Breast epithelium (tissue), 4 donors: Measurements from ENCODE around the gene FNDC1. TPM values are rescaled to one million over a fixed set of nuclear protein-coding genes. Genes with fewer than 3 reads are reported as not detected.
A peak's percentile ranks its signal among the peaks of the same experiment; 100 is the strongest.

ENCODE experiments used
- DNase-seq, 2 donors: peaks; one replicate each; pipeline ENCODE4 v3.0.0-alpha.2; 2019; ENCODE audit warnings: low spot score in 2 of 2
- H3K27ac ChIP-seq, 2 donors: fragments of 200-600 bp; sonication (generic) in 1 of 2; one replicate each; pipeline ENCODE4 v1.5.1; 2016 to 2019; ENCODE audit warnings: mild to moderate bottlenecking in 1 of 2
- H3K27me3 ChIP-seq, 2 donors: fragments of 200-600 bp; sonication (generic) in 1 of 2; one replicate each; pipeline versions ENCODE4 v1.5.1 to v1.6.0; 2017 to 2019; ENCODE audit warnings: control low read depth in 1 of 2, mild to moderate bottlenecking in 1 of 2
- H3K36me3 ChIP-seq: fragments of 200-600 bp; one replicate; pipeline ENCODE4 v1.5.1; 2019
- H3K4me1 ChIP-seq, 2 donors: fragments of 200-600 bp; sonication (generic); one replicate each; pipeline ENCODE4 v1.5.1; 2016 to 2019; ENCODE audit warnings: control low read depth in 1 of 2
- H3K4me3 ChIP-seq, 3 donors: fragments of 200-600 bp; sonication (generic); 1 replicate in 2 of 3; 2 replicates in 1 of 3; pipeline ENCODE4 v1.5.1; 2016 to 2019; ENCODE audit warnings: mild to moderate bottlenecking in 3 of 3, moderate library complexity in 2 of 3
- H3K9me3 ChIP-seq, 2 donors: fragments of 200-600 bp; sonication (generic) in 1 of 2; one replicate each; pipeline ENCODE4 v1.5.1; 2016 to 2019; ENCODE audit warnings: control low read depth in 1 of 2
- CTCF ChIP-seq, 3 donors: fragments of 450-650 bp; IDR thresholded peaks; one replicate each; pipeline ENCODE4 v1.5.1; 2016 to 2017; ENCODE audit warnings: antibody characterized with exemption in 3 of 3, mild to moderate bottlenecking in 3 of 3, moderate library complexity in 3 of 3
- POLR2A ChIP-seq: fragments of 450-650 bp; IDR thresholded peaks from one replicate; pipeline ENCODE4 v1.6.1; 2016; ENCODE audit warnings: antibody characterized with exemption, mild to moderate bottlenecking, moderate library complexity
- POLR2AphosphoS5 ChIP-seq, 3 donors: sonication (generic); formaldehyde crosslinking; IDR thresholded peaks; one replicate each; pipeline ENCODE4 v1.6.1; 2017; ENCODE audit warnings: antibody characterized with exemption in 3 of 3
- intact Hi-C: fragments of 100-400 bp; cut with DNase I; formaldehyde crosslinking; loops from one replicate; pipeline ENCODE4 v1.15.1; 2023; ENCODE audit warnings: low total_unique reads
- total RNA-seq, 3 donors: library from RNA; depleted of rRNA; stranded (reverse); fragments of >200 nt; gene quantifications; one replicate each; pipeline ENCODE4 v1.1.0, GENCODE V29; 2016

FNDC1 gene
- total RNA-seq, 3 donors from 2014 or later: 0.15 to 10.1 (median 0.33) TPM

GRCh38 chr6:159130846-159131245, 38.4 kb upstream of the FNDC1 start:
- no peaks in the 10 kb centered on the region for H3K9me3 ChIP-seq
- intact Hi-C loops: no loop called here
- no peak overlapping the region for H3K27ac ChIP-seq
- TF ChIP-seq POLR2AphosphoS5 (IDR thresholded peaks at IDR 0.05): no peak
- no peak for TF ChIP-seq CTCF (IDR thresholded peaks at IDR 0.05)
- no peak for TF ChIP-seq POLR2A
- H3K27me3 ChIP-seq: no peaks in the 10 kb centered on the region
- DNase-seq: no peak
- H3K36me3 ChIP-seq: no peaks in the 10 kb centered on the region
- no peaks in the 10 kb centered on the region for H3K4me1 ChIP-seq
- H3K4me3 ChIP-seq: no peak overlapping the region

- Histone ChIP-seq H3K9me3 (no peaks in the 10 kb centered on the region), H3K4me3 (no peak overlapping the region), H3K36me3 (no peaks in the 10 kb centered on the region), H3K4me1 (no peaks in the 10 kb centered on the region), H3K27ac (no peak overlapping the region), H3K27me3 (peaks cover 0 to 8% of the 10 kb centered on the region in 2 donors)
- no peak for DNase-seq
- intact Hi-C loops: no loop called here
- TF ChIP-seq CTCF (IDR thresholded peaks at IDR 0.05): no peak
- TF ChIP-seq POLR2A: no peak
- TF ChIP-seq POLR2AphosphoS5 (IDR thresholded peaks at IDR 0.05): no peak
These were observed 37.5 kb upstream of the FNDC1 start for GRCh38 chr6:159131709-159132108.

GRCh38 chr6:159132664-159133063, 36.5 kb upstream of the FNDC1 start:
- H3K27me3 ChIP-seq: peaks cover 0 to 16% of the 10 kb centered on the region in 2 donors
- H3K9me3 ChIP-seq: no peaks in the 10 kb centered on the region
- H3K4me3 ChIP-seq: no peak overlapping the region
- no peak for DNase-seq
- H3K4me1 ChIP-seq: no peaks in the 10 kb centered on the region
- intact Hi-C loops: no loop called here
- no peak overlapping the region for H3K27ac ChIP-seq
- H3K36me3 ChIP-seq: no peaks in the 10 kb centered on the region
- TF ChIP-seq CTCF (IDR thresholded peaks at IDR 0.05): no peak
- no peak for TF ChIP-seq POLR2A
- no peak for TF ChIP-seq POLR2AphosphoS5 (IDR thresholded peaks at IDR 0.05)

GRCh38 chr6:159134701-159135364, 34.4 kb upstream of the FNDC1 start:
- H3K27me3 ChIP-seq: peaks cover 0 to 16% of the 10 kb centered on the region in 2 donors
- no peak overlapping the region for H3K4me3 ChIP-seq
- H3K4me1 ChIP-seq: no peaks in the 10 kb centered on the region
- no peak overlapping the region for H3K27ac ChIP-seq
- TF ChIP-seq CTCF (IDR thresholded peaks at IDR 0.05) (peak; percentile 67 to 87 (median 77)), POLR2AphosphoS5 (IDR thresholded peaks at IDR 0.05) (peak in 1 of 3 donors; percentile 14), POLR2A (no peak)
- peak in 1 of 2 donors; percentile 59 for DNase-seq
- H3K36me3 ChIP-seq: no peaks in the 10 kb centered on the region
- no peaks in the 10 kb centered on the region for H3K9me3 ChIP-seq
- intact Hi-C loops: no loop called here

GRCh38 chr6:159137676-159138075, 31.5 kb upstream of the FNDC1 start:
- intact Hi-C loops: no loop called here
- TF ChIP-seq POLR2A: no peak
- TF ChIP-seq CTCF (IDR thresholded peaks at IDR 0.05): no peak
- TF ChIP-seq POLR2AphosphoS5 (IDR thresholded peaks at IDR 0.05): no peak

More at GRCh38 chr6:159137676-159138075, 31.5 kb upstream of the FNDC1 start:
- Histone ChIP-seq H3K4me3 (no peak overlapping the region), H3K4me1 (no peaks in the 10 kb centered on the region), H3K27me3 (peaks cover 0 to 16% of the 10 kb centered on the region in 2 donors), H3K36me3 (no peaks in the 10 kb centered on the region), H3K27ac (no peak overlapping the region), H3K9me3 (no peaks in the 10 kb centered on the region)
- DNase-seq: no peak
